GM12872 (cell line): Measurements from ENCODE around the gene PANK2.

Experiments used
- CTCF ChIP-seq: IDR thresholded peaks from 3 replicates; pipeline ENCODE4 v1.5.1; 2011; ENCODE audit warnings: low read depth, mild to moderate bottlenecking, low read length, moderate library complexity; ENCODE audit not compliant: insufficient read depth

The PANK2 gene

GRCh38 chr20:3890398-3890751, 1.2 kb downstream of the PANK2 start:
- TF ChIP-seq CTCF, result no peak

DNA sequence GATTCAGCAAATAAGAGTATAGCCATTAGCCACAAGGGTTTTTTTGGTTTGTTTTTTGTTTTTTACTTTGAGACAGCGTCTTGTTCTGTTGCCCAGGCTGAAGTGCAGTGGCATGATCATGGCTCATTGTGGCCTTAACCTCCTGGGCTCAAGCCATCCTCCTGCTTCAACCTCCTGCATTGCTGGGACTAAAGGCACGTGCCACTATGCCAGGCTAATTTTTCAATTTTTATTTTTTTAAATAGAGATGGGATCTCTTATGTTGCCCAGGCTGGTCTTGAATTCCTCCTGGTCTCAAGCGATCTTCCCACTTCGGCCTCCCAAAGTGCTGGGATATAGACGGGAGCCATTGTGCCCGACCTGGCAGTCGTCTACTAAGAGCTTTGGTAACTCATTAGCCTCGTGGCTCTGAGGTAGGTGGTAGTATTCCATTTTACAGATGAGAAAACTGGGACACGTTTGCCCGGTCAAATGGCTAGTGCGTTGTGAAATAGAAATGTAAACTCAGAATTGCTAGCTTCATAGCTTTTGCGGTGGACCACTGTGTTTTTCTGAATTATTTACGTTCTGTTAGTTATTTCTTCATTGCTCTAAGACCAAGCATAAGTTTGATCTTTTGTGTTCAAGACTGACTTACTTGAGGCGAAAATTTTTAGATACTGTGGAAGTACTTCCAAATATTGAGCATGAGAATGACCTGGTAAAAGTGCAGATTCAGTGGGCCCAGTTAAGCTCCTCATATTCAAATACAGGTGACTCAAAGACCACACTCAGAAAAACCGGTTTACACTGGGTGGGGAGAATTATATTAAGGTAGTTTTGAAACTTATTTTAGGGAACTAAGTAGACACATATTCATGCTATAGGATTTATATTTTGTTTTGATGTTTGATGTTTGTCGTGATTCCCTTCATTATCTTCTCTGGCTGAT, 2.1 kb downstream of the PANK2 start:
- TF ChIP-seq CTCF, result no peak

DNA sequence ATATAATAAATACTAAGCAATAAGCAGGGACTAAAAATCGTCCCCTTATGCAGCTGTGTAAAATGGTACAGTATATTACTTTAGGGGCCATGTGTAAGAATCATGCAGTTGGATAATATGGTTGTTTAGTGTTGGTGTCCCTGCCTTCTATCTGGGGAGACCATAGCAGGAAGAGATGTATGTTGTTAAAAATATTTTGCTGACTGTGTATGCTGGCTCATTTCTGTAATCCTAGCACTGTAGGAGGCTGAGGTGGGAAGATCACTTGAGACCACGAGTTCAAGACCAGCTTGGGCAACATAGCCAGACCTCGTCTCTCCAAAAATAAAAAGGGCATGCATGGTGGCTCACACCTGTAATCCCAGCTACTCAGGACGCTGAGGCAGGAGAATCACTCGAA, 5.6 kb downstream of the PANK2 start:
- TF ChIP-seq CTCF, result no peak

- TF ChIP-seq CTCF, result no peak
Measured at GRCh38 chr20:3896302-3896701, 7.1 kb downstream of the PANK2 start.

DNA sequence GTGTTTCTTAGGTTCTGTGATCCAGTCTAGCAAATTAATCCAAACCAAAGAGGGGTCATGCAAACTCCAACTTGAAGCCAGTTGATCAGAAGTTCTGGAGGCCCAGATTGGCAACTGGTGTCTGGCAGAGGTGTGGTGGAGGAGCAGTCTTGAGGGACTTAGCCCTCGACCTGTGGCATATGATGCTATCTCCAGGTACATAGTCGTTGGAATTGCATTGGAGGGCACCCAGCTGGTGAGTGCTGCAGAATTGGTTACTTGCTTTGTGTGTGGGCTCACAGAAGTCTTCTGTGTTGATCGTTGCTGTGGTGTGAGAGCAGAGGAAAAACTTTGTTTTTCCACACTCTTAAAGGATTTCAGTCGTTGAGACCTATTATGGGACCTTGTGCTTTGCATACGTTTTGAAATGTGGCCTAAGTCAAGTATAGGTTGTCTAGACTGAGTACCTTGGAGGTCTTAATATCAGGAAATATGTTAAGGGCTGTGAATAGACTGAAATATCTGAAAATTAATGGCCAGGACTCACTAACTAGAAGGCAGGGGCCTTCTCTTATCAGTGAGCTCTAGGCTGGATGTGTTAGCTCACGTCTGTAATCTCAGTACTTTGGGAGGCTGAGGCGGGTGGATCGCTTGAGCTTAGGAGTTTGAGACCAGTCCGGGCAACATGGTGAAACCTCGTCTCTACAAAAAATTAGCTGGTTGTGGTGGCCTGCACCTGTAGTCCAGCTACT, 7.8 kb downstream of the PANK2 start:
- no peak for TF ChIP-seq CTCF

DNA sequence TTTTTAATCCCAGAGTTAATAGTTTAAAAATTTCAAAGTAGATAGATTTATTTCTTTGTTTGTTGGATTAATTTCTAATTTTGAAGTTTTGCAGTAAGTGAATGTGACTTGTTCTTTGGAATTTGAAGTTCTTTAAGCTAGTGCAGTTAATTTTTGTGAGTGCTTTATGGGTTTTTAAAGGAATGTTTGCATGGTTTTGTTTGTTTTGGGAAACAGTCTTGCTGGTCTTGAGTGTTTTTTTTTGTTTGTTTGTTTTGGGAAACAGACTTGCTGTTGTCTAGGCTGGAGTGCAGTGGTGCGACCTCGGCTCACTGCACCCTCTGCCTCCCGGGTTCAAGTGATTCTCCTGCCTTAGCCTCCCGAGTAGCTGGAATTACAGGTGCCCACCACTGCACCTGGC, 9.5 kb downstream of the PANK2 start:
- no peak for TF ChIP-seq CTCF

- no peak for TF ChIP-seq CTCF
Measured at GRCh38 chr20:3900187-3900604, 11.0 kb downstream of the PANK2 start.
